Activated T-cell treated with anti-CD3 and anti-CD28 coated beads, Interleukin-2, amount 50 U/mL, for 4 hours (primary cell): ENCODE measurements around the gene FGF22. TPM values are rescaled to one million over a fixed set of nuclear protein-coding genes. Genes with fewer than 3 reads are reported as not detected.
A peak's percentile ranks its signal among the peaks of the same experiment; 100 is the strongest.

ENCODE experiments used
- ATAC-seq, 2 donors: fragments of 200-7000 bp; cut with Tn5 transposase; one replicate each; pipeline ENCODE4 v1.10.0; 2021
- DNase-seq: peaks from one replicate; pipeline ENCODE4 v3.0.0-alpha.2; 2020
- H3K27me3 Mint-ChIP-seq: one replicate; pipeline ENCODE4 v1.8.0; 2021; ENCODE audit warnings: low read depth, mixed read lengths
- H3K36me3 Mint-ChIP-seq: one replicate; pipeline ENCODE4 v1.8.0; 2022; ENCODE audit warnings: mixed read lengths; ENCODE audit not compliant: insufficient read depth
- H3K4me1 Mint-ChIP-seq: one replicate; pipeline ENCODE4 v1.8.0; 2021; ENCODE audit warnings: low read depth, mixed read lengths
- H3K4me3 Mint-ChIP-seq: one replicate; pipeline ENCODE4 v1.8.0; 2021; ENCODE audit warnings: mild to moderate bottlenecking, moderate library complexity, mixed read lengths
- H3K9me3 Mint-ChIP-seq: one replicate; pipeline ENCODE4 v1.8.0; 2021; ENCODE audit warnings: mixed read lengths
- total RNA-seq, 3 donors: library from RNA; stranded (reverse); gene quantifications; one replicate each; pipeline ENCODE4 v1.2.1, GENCODE V29; 2021

Gene FGF22
- total RNA-seq, 3 donors from 2014 or later = not detected

- ATAC-seq (no peak), DNase-seq (no peak)
- H3K27me3 Mint-ChIP-seq = peaks cover 20% of the 10 kb centered on the region
- peaks cover 6% of the 10 kb centered on the region for H3K4me1 Mint-ChIP-seq
- H3K4me3 Mint-ChIP-seq = peak overlapping the region; percentile 72
- H3K36me3 Mint-ChIP-seq = no peaks in the 10 kb centered on the region
- no peaks in the 10 kb centered on the region for H3K9me3 Mint-ChIP-seq
These were observed 39.2 kb downstream of the FGF22 start for GRCh38 chr19:678791-679388.

DNA sequence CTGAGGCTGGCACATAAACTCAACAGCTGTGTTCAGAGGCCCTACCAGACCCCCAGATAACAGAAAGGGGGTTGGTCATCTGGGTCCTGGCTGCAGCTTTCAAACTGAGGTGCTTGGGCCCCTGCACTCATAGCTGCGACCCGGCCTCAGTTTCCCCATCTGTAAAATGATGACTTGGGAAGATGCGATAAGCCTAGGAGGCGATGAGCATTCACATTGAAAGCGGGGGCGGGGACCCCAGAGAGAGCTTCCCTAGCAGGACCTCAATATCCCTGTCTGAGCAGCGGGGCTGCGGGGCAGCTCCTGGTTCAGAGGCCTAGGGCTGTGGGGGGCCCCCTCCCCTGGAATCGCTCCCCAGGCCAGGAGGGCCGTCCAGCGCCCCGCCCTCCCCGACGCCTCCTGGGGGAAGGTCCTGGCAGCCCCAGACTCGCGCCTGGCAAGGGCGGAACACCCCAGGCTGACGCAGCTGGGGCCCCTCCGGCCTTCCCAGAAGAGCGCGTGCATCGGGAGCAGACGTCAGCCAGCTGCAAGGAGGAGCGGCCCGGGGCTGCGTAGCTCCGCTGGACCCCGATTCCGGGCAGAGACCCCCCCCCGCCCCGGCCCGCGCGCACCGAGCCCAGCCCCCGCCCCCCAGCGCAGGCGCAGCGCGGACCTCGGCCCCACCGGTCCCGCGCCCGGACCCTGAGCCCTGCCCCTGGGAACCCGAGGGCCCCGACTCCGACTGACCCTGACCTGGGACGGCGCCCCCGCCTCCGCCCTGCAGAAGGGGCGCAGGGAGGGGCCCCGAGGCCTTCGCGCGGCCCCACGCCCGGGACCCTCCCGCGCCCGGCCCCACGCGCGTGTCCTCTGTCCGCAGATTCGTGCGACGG, 40.0 kb downstream of the FGF22 start:
- DNase-seq = no peak
- Mint-ChIP-seq H3K4me3 (peak overlapping the region; percentile 72), H3K36me3 (no peaks in the 10 kb centered on the region), H3K27me3 (peaks cover 16% of the 10 kb centered on the region), H3K4me1 (peaks cover 6% of the 10 kb centered on the region), H3K9me3 (no peaks in the 10 kb centered on the region)
- peak; percentile 5 to 11 for ATAC-seq

- peak; percentile 83 to 85 for ATAC-seq
These were observed 40.8 kb downstream of the FGF22 start for GRCh38 chr19:680287-681028.

GRCh38 chr19:681029-682019, 41.6 kb downstream of the FGF22 start:
- H3K27me3 Mint-ChIP-seq = peaks cover 6% of the 10 kb centered on the region
- H3K9me3 Mint-ChIP-seq = no peaks in the 10 kb centered on the region
- peak overlapping the region; percentile 84 for H3K4me3 Mint-ChIP-seq
- ATAC-seq = no peak
- DNase-seq = no peak
- H3K4me1 Mint-ChIP-seq = peaks cover 4% of the 10 kb centered on the region
- no peaks in the 10 kb centered on the region for H3K36me3 Mint-ChIP-seq

More at GRCh38 chr19:680287-681028, 40.8 kb downstream of the FGF22 start:
- Mint-ChIP-seq H3K4me1 (peaks cover 4% of the 10 kb centered on the region), H3K27me3 (peaks cover 11% of the 10 kb centered on the region), H3K9me3 (no peaks in the 10 kb centered on the region), H3K36me3 (no peaks in the 10 kb centered on the region), H3K4me3 (peak overlapping the region; percentile 84)
- DNase-seq = peak; percentile 100

DNA sequence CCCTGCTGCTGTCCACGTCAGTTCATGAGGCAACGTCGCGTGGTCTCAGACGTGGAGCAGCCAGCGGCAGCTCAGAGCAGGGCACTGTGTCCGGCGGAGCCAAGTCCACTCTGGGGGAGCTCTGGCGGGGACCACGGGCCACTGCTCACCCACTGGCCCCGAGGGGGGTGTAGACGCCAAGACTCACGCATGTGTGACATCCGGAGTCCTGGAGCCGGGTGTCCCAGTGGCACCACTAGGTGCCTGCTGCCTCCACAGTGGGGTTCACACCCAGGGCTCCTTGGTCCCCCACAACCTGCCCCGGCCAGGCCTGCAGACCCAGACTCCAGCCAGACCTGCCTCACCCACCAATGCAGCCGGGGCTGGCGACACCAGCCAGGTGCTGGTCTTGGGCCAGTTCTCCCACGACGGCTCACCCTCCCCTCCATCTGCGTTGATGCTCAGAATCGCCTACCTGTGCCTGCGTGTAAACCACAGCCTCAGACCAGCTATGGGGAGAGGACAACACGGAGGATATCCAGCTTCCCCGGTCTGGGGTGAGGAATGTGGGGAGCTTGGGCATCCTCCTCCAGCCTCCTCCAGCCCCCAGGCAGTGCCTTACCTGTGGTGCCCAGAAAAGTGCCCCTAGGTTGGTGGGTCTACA, 43.1 kb downstream of the FGF22 start:
- Mint-ChIP-seq H3K9me3 (no peaks in the 10 kb centered on the region), H3K4me3 (no peak overlapping the region), H3K36me3 (no peaks in the 10 kb centered on the region), H3K4me1 (peaks cover 4% of the 10 kb centered on the region), H3K27me3 (peaks cover 2% of the 10 kb centered on the region)
- no peak for ATAC-seq
- DNase-seq = no peak

- H3K4me1 Mint-ChIP-seq = no peaks in the 10 kb centered on the region
- H3K36me3 Mint-ChIP-seq = no peaks in the 10 kb centered on the region
- ATAC-seq (no peak), DNase-seq (no peak)
- H3K4me3 Mint-ChIP-seq = no peak overlapping the region
- no peaks in the 10 kb centered on the region for H3K9me3 Mint-ChIP-seq
- H3K27me3 Mint-ChIP-seq = no peaks in the 10 kb centered on the region
These were observed 45.8 kb downstream of the FGF22 start for GRCh38 chr19:685454-685931.

DNA sequence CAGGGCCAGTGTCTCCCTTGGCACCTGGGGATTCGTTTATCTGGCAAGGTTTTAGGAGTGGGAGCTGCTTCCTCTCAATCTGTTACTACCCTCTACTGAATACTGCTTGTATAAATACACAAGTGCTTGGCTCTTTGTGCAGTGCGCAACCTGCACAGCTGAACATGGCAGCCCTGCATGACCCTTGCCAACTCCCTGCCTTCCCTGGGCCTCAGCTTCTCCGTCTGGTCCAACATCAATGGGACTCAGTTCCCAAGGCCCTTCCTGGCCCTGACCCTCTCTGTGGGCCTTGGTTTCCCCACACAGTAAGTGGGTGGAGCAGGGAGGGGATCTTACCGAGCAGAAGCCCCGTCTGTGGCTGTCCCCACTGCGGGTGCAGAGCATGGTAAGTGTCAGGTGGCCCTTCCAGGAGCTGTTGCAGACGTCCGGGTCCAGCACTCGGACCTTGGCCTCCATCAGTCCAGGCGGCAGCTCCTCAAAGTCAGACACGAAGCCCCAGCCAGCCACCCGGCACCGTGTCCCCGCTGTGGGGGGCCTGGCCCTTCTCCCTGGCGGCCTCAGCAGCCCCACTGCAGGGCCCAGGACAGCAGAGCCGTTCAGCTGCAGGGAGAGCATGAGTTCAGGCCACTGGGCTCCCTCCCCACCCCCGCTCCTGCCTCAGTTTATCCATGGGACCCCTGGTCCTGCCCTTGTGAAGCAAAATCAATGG, 47.1 kb downstream of the FGF22 start:
- Mint-ChIP-seq H3K4me3 (no peak overlapping the region), H3K36me3 (no peaks in the 10 kb centered on the region), H3K9me3 (no peaks in the 10 kb centered on the region), H3K4me1 (no peaks in the 10 kb centered on the region), H3K27me3 (no peaks in the 10 kb centered on the region)
- ATAC-seq (no peak), DNase-seq (no peak)

DNA sequence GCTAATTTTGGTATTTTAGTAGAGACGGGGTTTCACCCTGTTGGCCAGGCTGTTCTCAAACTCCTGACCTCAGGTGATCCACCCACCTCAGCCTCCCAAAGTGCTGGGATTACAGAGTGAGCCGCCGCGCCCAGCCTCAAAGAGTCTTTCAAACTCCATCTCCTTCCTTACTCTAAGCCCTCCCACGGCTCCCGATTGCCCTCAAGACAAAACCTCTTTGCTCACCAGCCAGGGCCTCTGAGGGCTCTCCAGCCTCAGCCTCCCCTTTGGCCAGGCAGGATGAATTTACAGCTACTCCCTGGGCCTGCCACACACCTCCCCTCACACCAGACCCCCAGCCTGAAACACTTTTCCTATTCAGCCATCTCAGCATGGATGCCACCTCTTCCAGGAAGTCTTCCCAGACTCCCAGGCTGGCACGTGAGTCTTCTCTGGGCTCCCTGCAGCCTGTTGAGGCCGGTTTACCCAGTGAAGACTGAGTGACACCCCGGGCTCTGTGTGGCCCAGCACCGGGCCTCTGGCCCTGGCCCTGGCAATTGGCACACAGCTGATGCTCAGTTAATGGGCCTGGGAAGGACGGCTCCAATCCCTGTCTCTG, 48.0 kb downstream of the FGF22 start:
- H3K9me3 Mint-ChIP-seq = no peaks in the 10 kb centered on the region
- ATAC-seq (no peak), DNase-seq (no peak)
- no peaks in the 10 kb centered on the region for H3K4me1 Mint-ChIP-seq
- no peaks in the 10 kb centered on the region for H3K27me3 Mint-ChIP-seq
- H3K36me3 Mint-ChIP-seq = no peaks in the 10 kb centered on the region
- H3K4me3 Mint-ChIP-seq = no peak overlapping the region

DNA sequence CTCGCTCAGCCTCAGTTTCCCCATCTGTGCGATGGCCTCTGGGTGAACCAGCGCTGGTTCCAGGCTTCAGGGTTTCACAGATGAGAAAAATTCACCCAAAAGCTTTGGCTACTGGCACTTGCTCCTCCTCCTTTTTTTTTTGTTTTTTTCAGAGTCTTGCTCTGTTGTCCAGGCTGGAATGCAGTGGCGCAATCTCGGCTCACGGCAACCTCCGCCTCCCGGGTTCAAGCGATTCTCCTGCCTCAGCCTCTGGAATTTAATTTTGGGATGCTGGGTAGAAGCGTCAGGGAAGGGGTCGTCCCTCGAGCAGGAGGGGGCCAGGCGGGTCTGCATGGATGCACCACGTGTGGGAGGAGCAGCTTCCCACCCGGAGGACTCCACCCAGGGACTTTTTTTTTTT, 48.5 kb downstream of the FGF22 start:
- H3K36me3 Mint-ChIP-seq = no peaks in the 10 kb centered on the region
- no peaks in the 10 kb centered on the region for H3K9me3 Mint-ChIP-seq
- H3K4me3 Mint-ChIP-seq = no peak overlapping the region
- no peaks in the 10 kb centered on the region for H3K4me1 Mint-ChIP-seq
- DNase-seq = no peak
- no peak for ATAC-seq
- H3K27me3 Mint-ChIP-seq = no peaks in the 10 kb centered on the region

- DNase-seq (no peak), ATAC-seq (no peak)
- Mint-ChIP-seq H3K27me3 (no peaks in the 10 kb centered on the region), H3K4me1 (no peaks in the 10 kb centered on the region), H3K4me3 (no peak overlapping the region), H3K36me3 (no peaks in the 10 kb centered on the region), H3K9me3 (no peaks in the 10 kb centered on the region)
These were observed 49.3 kb downstream of the FGF22 start for GRCh38 chr19:688992-689391.

- Mint-ChIP-seq H3K4me1 (no peaks in the 10 kb centered on the region), H3K9me3 (no peaks in the 10 kb centered on the region)
- no peak for ATAC-seq
These were observed 50.5 kb downstream of the FGF22 start for GRCh38 chr19:690203-690602.

More at GRCh38 chr19:690203-690602, 50.5 kb downstream of the FGF22 start:
- DNase-seq = no peak
- no peak overlapping the region for H3K4me3 Mint-ChIP-seq
- no peaks in the 10 kb centered on the region for H3K36me3 Mint-ChIP-seq
- peaks cover 3% of the 10 kb centered on the region for H3K27me3 Mint-ChIP-seq
